Activated CD4-positive, alpha-beta T cell treated with anti-CD3 and anti-CD28 coated beads for 36 hours (primary cell): ENCODE data around the gene DNM3. TPM values are rescaled to one million over a fixed set of nuclear protein-coding genes. Genes with fewer than 3 reads are reported as not detected.
A peak's percentile ranks its signal among the peaks of the same experiment; 100 is the strongest.

ENCODE experiments used
- ATAC-seq: fragments of 200-7000 bp; cut with Tn5 transposase; one replicate; pipeline ENCODE4 v1.10.0; 2021; ENCODE audit warnings: mild to moderate bottlenecking, moderate library complexity
- CTCF ChIA-PET: fragments of 350-600 bp; sonication (Branson Sonifier 250); formaldehyde crosslinking; loops from one replicate; lab custom pipeline; 2021; ENCODE audit warnings: antibody characterized with exemption; lab: Charles Lee
- POLR2A ChIA-PET: fragments of 350-600 bp; sonication (Branson Sonifier 250); formaldehyde crosslinking; loops from one replicate; lab custom pipeline; 2021; ENCODE audit warnings: antibody characterized with exemption, inconsistent platforms; lab: Charles Lee
- DNase-seq: peaks from one replicate; pipeline ENCODE4 v3.0.0-alpha.2; 2020
- H3K27ac Mint-ChIP-seq: one replicate; pipeline ENCODE4 v1.8.0; 2021; ENCODE audit warnings: mixed read lengths
- H3K27me3 Mint-ChIP-seq: one replicate; pipeline ENCODE4 v1.8.0; 2021; ENCODE audit warnings: mixed read lengths
- H3K36me3 Mint-ChIP-seq: one replicate; pipeline ENCODE4 v1.8.0; 2021; ENCODE audit warnings: low read depth, mixed read lengths
- H3K4me1 Mint-ChIP-seq: one replicate; pipeline ENCODE4 v1.8.0; 2021; ENCODE audit warnings: mixed read lengths
- H3K4me3 Mint-ChIP-seq: one replicate; pipeline ENCODE4 v1.8.0; 2021; ENCODE audit warnings: mild to moderate bottlenecking, moderate library complexity, mixed read lengths
- H3K9me3 Mint-ChIP-seq: one replicate; pipeline ENCODE4 v1.8.0; 2021; ENCODE audit warnings: low read depth, mixed read lengths
- intact Hi-C, 2 experiments: fragments of 100-400 bp; cut with DNase I in 1 of 2; cut with micrococcal nuclease in 1 of 2; formaldehyde crosslinking; loops; one replicate each; pipeline versions ENCODE4 v1.14.2 to v1.15.1; 2022 to 2024; cut with DNase I, micrococcal nuclease
- total RNA-seq, 2 experiments: library from RNA; stranded (reverse); gene quantifications; one replicate each; pipeline ENCODE4 v1.2.3, GENCODE V29; 2021

DNM3 gene
- total RNA-seq, 2 experiments from 2014 or later: 1.1 to 1.4 TPM

DNA sequence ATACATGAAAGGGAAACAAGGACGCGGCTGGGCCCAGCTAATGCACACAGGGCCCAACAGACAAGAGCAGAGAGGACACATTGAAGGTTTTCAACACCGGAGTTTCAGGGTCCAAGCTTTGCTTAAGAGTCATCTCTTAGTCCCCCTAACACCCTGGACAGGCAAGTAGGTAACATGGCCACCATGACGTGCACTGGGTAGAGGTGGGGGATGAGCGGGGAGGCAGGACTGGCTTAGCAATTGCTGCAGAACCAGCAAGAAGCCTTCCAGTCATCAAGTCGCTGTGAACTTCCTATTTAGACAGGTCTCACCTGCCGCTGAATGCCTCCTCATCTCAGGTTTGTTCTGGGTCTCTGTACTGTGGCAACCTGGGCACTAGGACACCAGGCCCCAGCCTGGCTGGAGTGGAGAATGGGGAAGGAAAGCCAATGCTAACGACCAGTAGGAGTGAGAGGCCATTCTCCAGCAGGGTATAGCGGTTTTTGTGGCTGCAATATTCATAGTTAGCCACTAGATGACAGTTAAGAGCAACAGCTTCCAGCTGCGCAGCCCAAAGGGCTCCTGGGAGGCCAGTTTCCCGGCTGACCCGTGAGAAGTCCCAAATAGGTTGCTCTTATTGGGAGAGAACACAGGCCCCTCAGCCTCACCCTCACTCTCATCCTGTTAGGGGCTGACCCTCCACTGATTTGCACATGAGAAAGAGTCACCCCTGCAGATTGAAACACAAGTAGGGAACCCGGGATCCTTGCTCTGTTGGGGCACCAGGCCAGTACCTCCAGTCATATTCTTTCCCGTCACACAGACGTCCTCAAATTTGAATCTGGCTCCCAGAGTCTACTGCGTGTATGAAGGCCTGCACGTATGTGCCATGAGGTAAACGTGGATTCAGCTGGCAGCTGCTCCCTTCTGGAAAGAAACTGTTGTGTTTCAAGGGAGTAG lies 608.6 kb downstream of the DNM3 start:
- DNase-seq (peak; percentile 57), ATAC-seq (peak; percentile 78)
- no peak overlapping the region for H3K4me3 Mint-ChIP-seq
- ChIA-PET POLR2A (no interaction called here), CTCF (interaction anchor here (0.6 to 2.6 kb wide), 19 partner anchors 13 to 464 kb away, joined by 3 to 16 read pairs (median 4); no protein-coding TSS in a partner anchor)
- H3K36me3 Mint-ChIP-seq: no peaks in the 10 kb centered on the region
- no peak overlapping the region for H3K27ac Mint-ChIP-seq
- no peaks in the 10 kb centered on the region for H3K27me3 Mint-ChIP-seq
- intact Hi-C loops: loop anchor here (1.0 to 5.0 kb wide), 6 partner anchors 62 to 279 kb away; partner anchors contain the start of gene SUCO (in 1 of the 2)
- peaks cover 23% of the 10 kb centered on the region for H3K4me1 Mint-ChIP-seq
- H3K9me3 Mint-ChIP-seq: no peaks in the 10 kb centered on the region

DNA sequence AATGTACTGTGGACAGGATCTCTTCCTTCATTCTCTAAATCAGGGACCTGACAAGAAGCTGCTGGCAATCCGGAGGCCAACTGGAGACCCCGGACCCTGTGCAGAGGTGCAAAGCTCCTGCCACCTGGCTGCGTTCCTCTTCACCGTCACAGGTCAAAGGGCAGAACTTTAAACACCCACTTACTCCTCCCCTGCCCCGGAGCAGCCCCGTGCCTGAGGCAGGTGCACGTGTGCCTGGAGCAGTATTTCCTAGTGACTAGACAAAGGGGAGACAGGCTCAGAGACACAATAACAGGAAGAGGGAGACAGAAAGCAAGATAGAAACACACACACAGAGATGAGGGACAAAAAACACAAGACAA lies 609.2 kb downstream of the DNM3 start:
- CTCF ChIA-PET: interaction anchor here (0.6 to 2.6 kb wide), 20 partner anchors 8 to 465 kb away, joined by 3 to 16 read pairs (median 4); partner anchors contain the start of gene C1orf105
- DNase-seq (no peak), ATAC-seq (no peak)
- H3K27ac Mint-ChIP-seq: no peak overlapping the region
- peaks cover 23% of the 10 kb centered on the region for H3K4me1 Mint-ChIP-seq
- POLR2A ChIA-PET: no interaction called here
- no peaks in the 10 kb centered on the region for H3K27me3 Mint-ChIP-seq
- intact Hi-C loops: loop anchor here (1.0 to 5.0 kb wide), 5 partner anchors 62 to 278 kb away; partner anchors contain the start of gene SUCO (in 1 of the 2)
- H3K9me3 Mint-ChIP-seq: no peaks in the 10 kb centered on the region
- H3K4me3 Mint-ChIP-seq: no peak overlapping the region
- H3K36me3 Mint-ChIP-seq: no peaks in the 10 kb centered on the region

DNA sequence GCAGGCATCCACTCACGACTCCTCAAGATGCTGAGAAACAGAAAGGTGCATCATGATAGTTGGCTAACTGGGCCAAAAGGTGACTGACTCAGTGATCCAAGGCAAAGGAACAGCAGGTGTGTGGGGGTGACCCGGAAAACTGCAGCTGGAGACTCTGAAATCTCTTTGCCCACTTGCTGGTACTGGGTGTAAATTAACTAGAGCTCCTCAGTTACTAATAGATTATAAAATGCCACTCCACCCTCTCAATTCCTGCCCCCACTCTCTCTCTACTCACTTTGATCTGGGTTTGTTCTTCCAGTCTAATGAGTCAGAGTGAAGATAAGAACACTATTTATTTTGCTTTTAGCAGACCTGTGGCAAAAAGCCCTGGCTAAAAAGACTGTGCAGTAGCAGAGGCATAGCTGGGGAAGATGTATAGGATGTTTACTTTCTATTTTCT lies 609.7 kb downstream of the DNM3 start:
- H3K27ac Mint-ChIP-seq: no peak overlapping the region
- H3K36me3 Mint-ChIP-seq: no peaks in the 10 kb centered on the region
- intact Hi-C loops: loop anchor here in 1 of 2 experiments (2.0 to 5.0 kb wide), 3 partner anchors 61 to 278 kb away; partner anchors contain the start of gene SUCO
- ChIA-PET CTCF (interaction anchor here (0.9 to 2.6 kb wide), 19 partner anchors 9 to 465 kb away, joined by 3 to 16 read pairs (median 4); partner anchors contain the start of gene C1orf105), POLR2A (no interaction called here)
- peaks cover under 1% of the 10 kb centered on the region for H3K27me3 Mint-ChIP-seq
- ATAC-seq: peak; percentile 71
- H3K9me3 Mint-ChIP-seq: no peaks in the 10 kb centered on the region
- no peak for DNase-seq
- H3K4me3 Mint-ChIP-seq: no peak overlapping the region
- peaks cover 23% of the 10 kb centered on the region for H3K4me1 Mint-ChIP-seq

DNA sequence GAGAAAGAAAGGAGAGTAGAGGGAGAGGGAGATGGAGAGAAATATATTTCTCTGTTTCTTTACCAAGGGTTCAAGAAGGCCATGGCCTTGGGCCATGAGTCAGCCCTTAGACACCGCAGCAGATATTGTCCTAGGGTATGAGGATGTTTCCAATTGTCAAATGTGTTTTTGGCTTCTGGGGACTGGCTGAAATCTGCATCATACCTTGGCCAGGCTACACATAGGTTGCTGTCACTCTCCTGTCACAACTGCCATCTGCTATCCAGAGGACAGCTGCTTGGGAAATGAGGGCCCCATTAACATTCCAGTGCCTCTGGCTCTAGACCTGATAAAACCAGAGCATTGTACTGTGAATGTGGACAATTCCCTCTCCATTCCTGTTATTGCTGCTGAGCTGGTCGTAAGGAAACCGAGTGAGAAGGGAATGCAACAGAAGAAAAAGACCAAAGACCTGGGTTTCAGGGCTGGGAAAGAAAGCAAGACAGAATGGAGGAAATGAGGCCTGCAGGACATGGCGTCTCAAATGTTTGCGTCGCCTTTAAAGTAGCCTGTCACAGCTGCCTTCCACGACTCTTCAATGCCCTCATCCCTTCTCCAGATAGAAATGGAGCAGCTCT lies 611.3 kb downstream of the DNM3 start:
- POLR2A ChIA-PET: no interaction called here
- no peaks in the 10 kb centered on the region for H3K9me3 Mint-ChIP-seq
- intact Hi-C loops: loop anchor here in 1 of 2 experiments (5.0 kb wide), 1 partner anchor 60 kb away; no protein-coding TSS in a partner anchor
- DNase-seq: no peak
- H3K4me3 Mint-ChIP-seq: no peak overlapping the region
- CTCF ChIA-PET: interaction anchor here (1.0 to 2.6 kb wide), 2 partner anchors 20 to 450 kb away, joined by 4 to 12 read pairs; no protein-coding TSS in a partner anchor
- peaks cover 23% of the 10 kb centered on the region for H3K4me1 Mint-ChIP-seq
- no peak overlapping the region for H3K27ac Mint-ChIP-seq
- H3K27me3 Mint-ChIP-seq: peaks cover 3% of the 10 kb centered on the region
- ATAC-seq: no peak
- no peaks in the 10 kb centered on the region for H3K36me3 Mint-ChIP-seq

DNA sequence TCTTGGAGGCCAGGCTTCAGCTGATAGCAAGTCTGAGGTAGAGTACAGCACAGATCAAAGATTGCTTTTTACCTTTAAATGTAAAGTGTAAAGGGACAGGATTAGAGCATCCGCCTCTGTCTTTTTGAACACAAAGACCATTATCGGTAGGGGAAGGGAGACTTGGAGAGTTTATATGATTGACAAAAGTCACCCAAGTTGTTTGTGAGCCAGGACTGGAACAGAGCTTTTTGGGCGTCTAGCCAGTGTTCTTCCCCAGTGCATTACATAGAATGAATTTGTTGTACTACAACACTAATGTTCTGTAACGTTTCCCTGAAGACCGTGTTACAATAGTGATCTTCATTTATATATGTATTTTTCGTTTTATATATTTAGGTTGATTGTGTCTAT lies 611.9 kb downstream of the DNM3 start:
- DNase-seq (no peak), ATAC-seq (no peak)
- Mint-ChIP-seq H3K27me3 (peaks cover 3% of the 10 kb centered on the region), H3K4me1 (peaks cover 23% of the 10 kb centered on the region), H3K4me3 (no peak overlapping the region), H3K9me3 (no peaks in the 10 kb centered on the region), H3K27ac (no peak overlapping the region), H3K36me3 (no peaks in the 10 kb centered on the region)
- ChIA-PET POLR2A (no interaction called here), CTCF (interaction anchor here (0.9 to 2.0 kb wide), 3 partner anchors 9 to 430 kb away, joined by 3 to 6 read pairs (median 4); partner anchors contain the start of gene PIGC)
- intact Hi-C loops: loop anchor here in 1 of 2 experiments (5.0 kb wide), 1 partner anchor 59 kb away; no protein-coding TSS in a partner anchor

DNA sequence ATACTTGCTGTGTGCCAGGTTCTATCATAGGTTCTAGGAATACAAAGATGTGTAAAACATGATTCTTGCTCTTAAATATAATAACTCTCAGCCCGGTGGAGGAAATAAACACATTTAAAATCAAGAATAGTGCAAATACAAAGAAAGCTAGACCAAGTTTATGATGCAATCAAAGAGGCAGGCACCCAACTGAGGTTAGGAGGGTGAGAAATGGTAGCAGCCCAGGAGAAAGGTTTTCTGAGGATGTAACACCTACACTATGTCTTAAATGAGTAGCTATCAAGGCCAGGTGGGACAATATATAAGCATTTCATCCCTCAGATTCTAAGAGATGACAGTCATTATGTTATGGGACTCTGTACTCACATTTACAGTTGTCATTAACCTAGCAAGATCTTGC lies 612.3 kb downstream of the DNM3 start:
- Mint-ChIP-seq H3K4me3 (no peak overlapping the region), H3K4me1 (peaks cover 23% of the 10 kb centered on the region), H3K27me3 (peaks cover 3% of the 10 kb centered on the region), H3K36me3 (no peaks in the 10 kb centered on the region), H3K27ac (no peak overlapping the region), H3K9me3 (no peaks in the 10 kb centered on the region)
- ChIA-PET CTCF (interaction anchor here (0.9 to 2.0 kb wide), 4 partner anchors 9 to 431 kb away, joined by 3 to 6 read pairs (median 3); partner anchors contain the start of gene PIGC), POLR2A (no interaction called here)
- intact Hi-C loops: loop anchor here in 1 of 2 experiments (5.0 kb wide), 1 partner anchor 59 kb away; no protein-coding TSS in a partner anchor
- ATAC-seq: no peak
- no peak for DNase-seq

DNA sequence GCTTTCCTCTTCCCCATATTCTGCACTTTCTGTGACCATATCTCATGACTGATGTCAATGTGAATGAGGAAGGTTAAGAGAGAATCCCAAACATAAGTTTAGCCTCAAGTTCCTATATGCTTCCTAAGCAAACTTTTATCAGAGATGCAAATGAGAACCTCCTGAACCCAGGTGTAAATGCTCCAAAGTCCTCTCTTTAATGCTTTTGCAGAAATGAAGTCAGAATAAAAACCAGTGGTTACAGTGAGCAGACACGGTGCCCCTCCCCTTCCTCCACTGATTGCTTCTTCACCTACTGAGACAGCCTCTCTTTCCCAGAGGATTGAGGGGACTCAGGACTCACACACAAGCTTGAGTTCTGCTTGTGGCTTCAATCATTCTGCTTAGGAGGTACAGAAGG lies 614.2 kb downstream of the DNM3 start:
- no peaks in the 10 kb centered on the region for H3K36me3 Mint-ChIP-seq
- no peak for DNase-seq
- H3K4me1 Mint-ChIP-seq: peaks cover 14% of the 10 kb centered on the region
- CTCF ChIA-PET: no interaction called here
- no peaks in the 10 kb centered on the region for H3K9me3 Mint-ChIP-seq
- no peak for ATAC-seq
- H3K27ac Mint-ChIP-seq: no peak overlapping the region
- peaks cover 3% of the 10 kb centered on the region for H3K27me3 Mint-ChIP-seq
- POLR2A ChIA-PET: no interaction called here
- intact Hi-C loops: no loop called here
- H3K4me3 Mint-ChIP-seq: no peak overlapping the region

DNA sequence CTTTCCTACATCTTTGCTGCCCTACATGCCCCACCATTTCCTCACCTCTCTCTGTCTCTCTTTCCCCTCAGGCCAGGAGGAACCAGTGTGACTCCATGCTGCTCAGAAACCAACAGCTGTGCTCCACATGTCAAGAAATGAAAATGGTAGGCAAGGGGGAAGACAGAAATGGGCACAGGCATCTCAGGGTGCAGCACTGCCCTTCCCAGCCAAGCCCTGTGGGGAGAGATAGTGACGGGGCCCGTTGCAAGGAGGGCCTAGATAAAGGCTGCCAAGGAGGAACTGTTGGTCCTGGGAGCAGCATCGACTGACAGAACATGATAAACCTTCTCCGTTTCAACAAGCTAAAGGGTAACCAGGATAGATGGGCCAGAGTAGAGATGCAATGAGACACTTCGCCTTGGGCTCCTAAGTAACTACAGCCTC lies 615.1 kb downstream of the DNM3 start:
- Mint-ChIP-seq H3K4me1 (peaks cover 5% of the 10 kb centered on the region), H3K36me3 (no peaks in the 10 kb centered on the region), H3K27ac (no peak overlapping the region), H3K27me3 (peaks cover 3% of the 10 kb centered on the region), H3K9me3 (no peaks in the 10 kb centered on the region), H3K4me3 (no peak overlapping the region)
- ChIA-PET POLR2A (no interaction called here), CTCF (interaction anchor here (0.6 to 0.9 kb wide), 3 partner anchors 10 to 810 kb away, joined by 3 read pairs; no protein-coding TSS in a partner anchor)
- intact Hi-C loops: no loop called here
- DNase-seq: no peak
- ATAC-seq: no peak

DNA sequence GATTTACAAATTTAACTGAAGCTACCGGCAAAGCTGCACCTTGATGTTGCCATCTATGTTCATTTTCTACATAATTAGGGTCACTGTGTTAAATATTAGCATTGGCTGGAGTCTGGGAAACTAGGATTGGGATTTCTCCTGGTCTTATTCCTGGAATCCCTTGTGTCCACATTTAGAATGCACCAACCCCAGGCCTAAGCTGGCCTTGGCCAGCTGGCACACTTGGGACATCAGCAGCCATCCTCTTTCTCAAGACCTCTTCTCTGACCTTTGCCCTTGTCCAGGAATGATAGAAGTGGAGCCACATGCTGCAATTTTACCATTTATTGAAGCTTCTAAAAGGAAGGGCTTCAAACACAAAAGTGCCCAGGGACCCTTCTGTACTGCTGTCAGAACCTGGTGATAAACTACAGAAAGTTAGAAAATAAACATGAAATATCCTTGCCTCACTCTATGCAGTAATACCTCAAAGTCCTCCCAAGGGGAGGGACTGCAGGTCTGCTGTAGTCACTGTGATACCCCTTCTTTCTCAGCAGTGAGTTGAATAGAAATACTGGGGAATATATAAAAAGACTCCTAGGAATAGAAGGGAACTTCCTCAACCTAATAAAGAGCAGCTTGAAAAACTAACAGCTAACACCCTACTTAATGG lies 616.3 kb downstream of the DNM3 start:
- intact Hi-C loops: no loop called here
- ChIA-PET CTCF (interaction anchor here (0.7 kb wide), 2 partner anchors 13 to 53 kb away, joined by 3 read pairs; no protein-coding TSS in a partner anchor), POLR2A (no interaction called here)

DNA sequence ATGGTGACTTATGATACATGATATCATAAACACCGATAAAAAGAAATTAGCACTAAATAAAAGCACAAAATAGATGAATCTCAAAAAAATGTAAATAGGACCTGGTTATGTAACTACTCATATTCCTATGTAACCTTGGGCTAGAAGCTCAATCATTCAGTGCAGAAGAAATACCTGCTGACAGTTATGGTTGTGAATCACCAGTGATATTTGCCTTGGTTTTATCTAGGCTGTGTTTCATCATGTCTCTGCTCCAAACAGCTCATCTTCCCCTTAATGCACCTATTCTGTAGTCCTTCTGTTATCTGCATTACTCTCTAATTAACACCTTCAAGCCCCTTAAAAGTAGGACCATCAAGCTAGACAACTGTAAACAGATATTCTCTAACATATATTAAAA lies 618.9 kb downstream of the DNM3 start:
- no peaks in the 10 kb centered on the region for H3K36me3 Mint-ChIP-seq
- H3K27ac Mint-ChIP-seq: no peak overlapping the region
- peaks cover 3% of the 10 kb centered on the region for H3K27me3 Mint-ChIP-seq
- H3K4me3 Mint-ChIP-seq: no peak overlapping the region
- DNase-seq: no peak
- intact Hi-C loops: no loop called here
- CTCF ChIA-PET: interaction anchor here (0.8 kb wide), 1 partner anchor 285 kb away, joined by 3 read pairs; no protein-coding TSS in a partner anchor
- POLR2A ChIA-PET: no interaction called here
- no peaks in the 10 kb centered on the region for H3K4me1 Mint-ChIP-seq
- H3K9me3 Mint-ChIP-seq: no peaks in the 10 kb centered on the region
- ATAC-seq: no peak

More for the DNA sequence above, 616.3 kb downstream of the DNM3 start:
- peaks cover 2% of the 10 kb centered on the region for H3K4me1 Mint-ChIP-seq
- peaks cover 3% of the 10 kb centered on the region for H3K27me3 Mint-ChIP-seq
- no peak overlapping the region for H3K27ac Mint-ChIP-seq
- DNase-seq (no peak), ATAC-seq (no peak)
- no peaks in the 10 kb centered on the region for H3K36me3 Mint-ChIP-seq
- no peak overlapping the region for H3K4me3 Mint-ChIP-seq
- no peaks in the 10 kb centered on the region for H3K9me3 Mint-ChIP-seq
